GM12801 (cell line): Measurements from ENCODE around the gene JAKMIP1.

Experiments
- TF ChIP-seq, protein P1 (sequence below): IDR thresholded peaks from one replicate; pipeline ENCODE4 v1.5.1; 2011; ENCODE audit warnings: control low read depth; ENCODE audit not compliant: insufficient read length; ENCODE audit errors: extremely low read depth

Gene JAKMIP1

DNA sequence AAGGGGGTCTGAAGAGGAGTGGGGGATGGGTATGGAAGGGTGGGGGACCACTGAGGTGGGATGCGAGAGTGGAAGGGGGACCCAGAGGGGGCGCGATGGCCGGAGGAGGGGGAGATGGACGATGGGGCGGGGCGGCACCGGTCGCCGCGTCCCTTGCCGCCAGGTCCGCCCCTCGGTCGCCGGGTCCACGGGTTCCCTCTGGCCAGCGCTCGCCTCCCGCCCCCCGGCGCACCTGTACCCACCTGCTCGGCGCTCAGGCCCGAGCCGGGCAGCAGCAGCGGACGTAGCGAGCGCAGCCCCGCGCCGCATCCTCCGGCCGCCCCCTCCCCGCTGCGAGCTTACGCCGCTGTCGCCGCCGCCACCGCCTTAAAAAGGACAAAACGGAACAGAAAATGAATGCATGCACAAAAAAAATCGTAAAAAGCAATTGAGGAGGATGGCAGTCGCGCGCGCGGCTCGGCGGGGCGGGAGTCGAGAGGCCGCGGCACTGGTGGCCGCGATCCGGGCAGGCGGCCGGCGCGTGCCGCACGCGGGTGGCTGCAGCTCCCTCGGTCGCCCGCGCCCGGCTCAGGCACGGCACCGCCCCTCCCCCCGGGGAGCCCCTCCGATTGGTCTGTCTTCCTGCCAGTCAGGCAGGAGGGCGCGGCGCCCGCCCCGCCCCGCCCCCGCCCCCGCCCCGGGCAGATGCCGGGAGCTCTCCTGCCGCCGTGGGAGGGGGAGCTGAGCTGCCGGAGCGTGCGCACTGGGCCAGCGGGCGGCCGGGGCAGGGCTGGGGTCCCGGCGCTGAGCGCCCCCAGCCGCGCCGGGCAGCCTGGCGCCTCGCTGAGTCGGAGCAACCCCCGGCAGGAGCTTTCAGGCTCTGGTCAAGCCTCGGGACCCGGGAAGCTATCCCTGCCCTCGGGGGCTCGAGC lies at the start of gene JAKMIP1:
TSS of gene JAKMIP1 (minus strand) at position 539 of the 911 bp plus-strand sequence. CDS start 87,699 bp downstream, outside the sequence.
- TF ChIP-seq, protein P1, sequence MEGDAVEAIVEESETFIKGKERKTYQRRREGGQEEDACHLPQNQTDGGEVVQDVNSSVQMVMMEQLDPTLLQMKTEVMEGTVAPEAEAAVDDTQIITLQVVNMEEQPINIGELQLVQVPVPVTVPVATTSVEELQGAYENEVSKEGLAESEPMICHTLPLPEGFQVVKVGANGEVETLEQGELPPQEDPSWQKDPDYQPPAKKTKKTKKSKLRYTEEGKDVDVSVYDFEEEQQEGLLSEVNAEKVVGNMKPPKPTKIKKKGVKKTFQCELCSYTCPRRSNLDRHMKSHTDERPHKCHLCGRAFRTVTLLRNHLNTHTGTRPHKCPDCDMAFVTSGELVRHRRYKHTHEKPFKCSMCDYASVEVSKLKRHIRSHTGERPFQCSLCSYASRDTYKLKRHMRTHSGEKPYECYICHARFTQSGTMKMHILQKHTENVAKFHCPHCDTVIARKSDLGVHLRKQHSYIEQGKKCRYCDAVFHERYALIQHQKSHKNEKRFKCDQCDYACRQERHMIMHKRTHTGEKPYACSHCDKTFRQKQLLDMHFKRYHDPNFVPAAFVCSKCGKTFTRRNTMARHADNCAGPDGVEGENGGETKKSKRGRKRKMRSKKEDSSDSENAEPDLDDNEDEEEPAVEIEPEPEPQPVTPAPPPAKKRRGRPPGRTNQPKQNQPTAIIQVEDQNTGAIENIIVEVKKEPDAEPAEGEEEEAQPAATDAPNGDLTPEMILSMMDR: no peak

- TF ChIP-seq, protein P1: no peak
Measured at GRCh38 chr4:6248394-6248793, 48.0 kb upstream of the JAKMIP1 start.

- TF ChIP-seq, protein P1: no peak
Measured at GRCh38 chr4:6246170-6246634, 45.9 kb upstream of the JAKMIP1 start.

GRCh38 chr4:6245246-6246169 lies 45.2 kb upstream of the JAKMIP1 start:
- TF ChIP-seq, protein P1: no peak

- TF ChIP-seq, protein P1: no peak
Measured at GRCh38 chr4:6242271-6243029, 42.1 kb upstream of the JAKMIP1 start.

DNA sequence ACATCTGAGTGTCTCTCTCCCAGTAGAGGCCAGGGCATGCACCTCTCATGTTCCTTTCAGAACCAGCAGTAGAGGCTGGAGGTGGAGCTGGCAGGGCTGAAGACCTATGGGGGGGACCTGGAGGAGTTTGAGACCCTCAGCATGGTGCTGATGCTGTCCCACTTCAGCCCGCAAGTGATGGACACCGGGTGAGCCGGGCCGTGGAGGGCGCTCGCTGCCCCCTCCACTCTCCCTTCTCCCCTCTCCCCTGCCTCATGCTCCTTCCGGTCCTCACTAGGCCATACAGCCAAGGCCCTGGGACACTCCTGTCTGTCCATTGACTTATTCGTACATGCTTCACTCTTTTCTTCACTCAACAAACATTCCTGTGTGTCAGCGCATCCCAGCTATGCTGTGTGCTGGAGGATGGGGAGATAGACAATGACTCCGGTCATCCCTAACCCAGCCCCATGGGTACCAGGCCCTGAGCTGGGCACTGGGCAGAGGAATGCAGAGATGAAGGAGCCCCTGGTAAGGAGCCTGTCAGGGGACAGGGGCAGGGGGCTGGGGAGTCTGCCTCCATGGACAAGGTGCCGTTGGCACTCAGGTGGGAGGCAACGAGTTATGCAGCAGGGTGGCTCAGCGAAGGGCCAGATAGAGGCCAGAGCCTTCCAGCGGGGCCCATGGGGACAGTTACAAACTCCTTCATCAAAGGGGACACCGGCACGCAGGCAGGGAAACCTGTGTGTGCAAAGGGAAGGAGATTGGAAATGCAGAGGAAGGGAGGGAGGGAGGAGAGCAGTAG lies 40.9 kb upstream of the JAKMIP1 start:
- TF ChIP-seq, protein P1: no peak
